ENCODE measurements around the gene RUNDC1.

RUNDC1 gene

GRCh38 chr17:43025290-43025657 is 44.9 kb downstream of the RUNDC1 start (continued):
- no peak for TF ChIP-seq ELK4 (IDR thresholded peaks at IDR 0.05; ENCODE audit: borderline replicate concordance, low read depth, low read length)
- TF ChIP-seq ZNF155 (tag by site-specific recombination; IDR thresholded peaks at IDR 0.05), result no peak
- no peak for TF ChIP-seq ZNF549 (tag by site-specific recombination; IDR thresholded peaks at IDR 0.05)
- no peak for TF ChIP-seq ZNF701 (tag by site-specific recombination; IDR thresholded peaks at IDR 0.05)
- no peak for TF ChIP-seq ZNF548 (tag by site-specific recombination; IDR thresholded peaks at IDR 0.05)
- no peak for TF ChIP-seq BCL11B (tag by site-specific recombination; IDR thresholded peaks at IDR 0.05; ENCODE audit: low read depth)
- TF ChIP-seq ZBTB21 (tag by site-specific recombination; IDR thresholded peaks at IDR 0.05), result no peak
- TF ChIP-seq ZNF423 (tag by site-specific recombination; IDR thresholded peaks at IDR 0.05), result peak; percentile 15; the same call in 1 of the 2 replicates
- TF ChIP-seq ZNF221 (tag by site-specific recombination; IDR thresholded peaks at IDR 0.05; ENCODE audit: borderline replicate concordance), result no peak
- TF ChIP-seq ZBTB7A (tag by site-specific recombination; IDR thresholded peaks at IDR 0.05; ENCODE audit: low read depth), result 0 out of 2 replicates have a peak, but pooled peaks have one; percentile 62
- TF ChIP-seq ZNF571 (tag by site-specific recombination; IDR thresholded peaks at IDR 0.05), result no peak
- TF ChIP-seq ZNF214 (tag by site-specific recombination; IDR thresholded peaks at IDR 0.05; ENCODE audit: borderline replicate concordance), result no peak
- no peak for TF ChIP-seq ZNF2 (tag by site-specific recombination; IDR thresholded peaks at IDR 0.05)
- TF ChIP-seq PRDM2 (tag by site-specific recombination; IDR thresholded peaks at IDR 0.05; ENCODE audit: borderline replicate concordance), result peak; percentile 71; the same call in 1 of the 2 replicates
- no peak for TF ChIP-seq ZNF174 (tag by site-specific recombination; IDR thresholded peaks at IDR 0.05)
- no peak for TF ChIP-seq ZNF585B (tag by site-specific recombination; IDR thresholded peaks at IDR 0.05)
- TF ChIP-seq ZNF311 (tag by site-specific recombination; IDR thresholded peaks at IDR 0.05; ENCODE audit: borderline replicate concordance), result no peak
- 0 out of 2 replicates have a peak, but pooled peaks have one; percentile 37 for TF ChIP-seq ZNF777 (tag by site-specific recombination; IDR thresholded peaks at IDR 0.05; ENCODE audit: borderline replicate concordance)
- no peak; the same call in 1 of the 2 replicates for TF ChIP-seq ZBTB17 (tag by site-specific recombination; IDR thresholded peaks at IDR 0.05)
- 0 out of 2 replicates have a peak, but pooled peaks have one; percentile 19 for TF ChIP-seq KLF16 (tag by site-specific recombination; IDR thresholded peaks at IDR 0.05)
- TF ChIP-seq ZNF664 (tag by site-specific recombination; IDR thresholded peaks at IDR 0.05), result no peak
- no peak for TF ChIP-seq KLF7 (tag by site-specific recombination; IDR thresholded peaks at IDR 0.05; ENCODE audit: borderline replicate concordance)
- no peak for TF ChIP-seq SP7 (tag by site-specific recombination; IDR thresholded peaks at IDR 0.05)
- no peak for TF ChIP-seq ZNF776 (tag by site-specific recombination; IDR thresholded peaks at IDR 0.05; ENCODE audit: borderline replicate concordance)
- TF ChIP-seq ZFP69B (tag by site-specific recombination; IDR thresholded peaks at IDR 0.05), result no peak
- no peak for TF ChIP-seq ZNF114 (tag by site-specific recombination; IDR thresholded peaks at IDR 0.05)
- TF ChIP-seq ZNF416 (tag by site-specific recombination; IDR thresholded peaks at IDR 0.05), result no peak
- peak; percentile 82 for TF ChIP-seq PATZ1 (tag by site-specific recombination; IDR thresholded peaks at IDR 0.05)
- TF ChIP-seq REST (tag by site-specific recombination; IDR thresholded peaks at IDR 0.05), result no peak
- no peak for TF ChIP-seq ZNF521 (tag by site-specific recombination; IDR thresholded peaks at IDR 0.05)

Measured in HEK293 (cell line).